K562 (cell line): Measurements from ENCODE around the gene RABIF. TPM values are rescaled to one million over a fixed set of nuclear protein-coding genes. Genes with fewer than 3 reads are reported as not detected.

Experiments used
- DNMT1 ChIP-seq: fragments of 450-650 bp; IDR thresholded peaks from 2 replicates; pipeline ENCODE4 v1.6.1; 2016; ENCODE audit warnings: antibody characterized with exemption, mild to moderate bottlenecking
- FOXJ2 ChIP-seq: fragments of 200-800 bp; sonication (Bioruptor generic); IDR thresholded peaks from 2 replicates; pipeline ENCODE4 v1.6.1; 2016; ENCODE audit warnings: missing genetic modification characterization, missing compliant biosample characterization
- PRDM10 ChIP-seq: fragments of 450-650 bp; IDR thresholded peaks from 2 replicates; pipeline ENCODE4 v1.6.1; 2018; ENCODE audit not compliant: partially characterized antibody
- RUNX1 ChIP-seq: sonication (generic); IDR thresholded peaks from 2 replicates; pipeline ENCODE4 v1.6.1; 2016; ENCODE audit warnings: antibody characterized with exemption, low read depth
- SIN3B ChIP-seq: fragments of 450-650 bp; IDR thresholded peaks from 2 replicates; pipeline ENCODE4 v1.6.1; 2017; ENCODE audit warnings: low read depth, mild to moderate bottlenecking, moderate library complexity
- U2AF2 ChIP-seq: fragments of 200-400 bp; formaldehyde crosslinking; optimal IDR thresholded peaks from 2 replicates; pipeline ENCODE3; 2017; ENCODE audit warnings: low read depth, mild to moderate bottlenecking, low read length
- YY1 ChIP-seq, 3 experiments: IDR thresholded peaks; 2 replicates each; pipeline ENCODE4 v1.6.1; 2011; ENCODE audit warnings: low read length in 2 of 3, mild to moderate bottlenecking in 2 of 3, moderate library complexity in 2 of 3, borderline replicate concordance in 1 of 3, control low read depth in 1 of 3, low read depth in 1 of 3; ENCODE audit not compliant: insufficient read depth in 3 of 3, insufficient replicate concordance in 2 of 3, control insufficient read depth in 1 of 3, insufficient read length in 1 of 3; ENCODE audit errors: extremely low read depth in 1 of 3
- ZNF395 ChIP-seq: fragments of 200-800 bp; sonication (Bioruptor generic); IDR thresholded peaks from 2 replicates; pipeline ENCODE4 v1.6.1; 2017; ENCODE audit warnings: missing genetic modification characterization, missing compliant biosample characterization
- ZNF592 ChIP-seq: fragments of 450-650 bp; IDR thresholded peaks from 2 replicates; pipeline ENCODE4 v1.6.1; 2017; ENCODE audit warnings: antibody characterized with exemption, mild to moderate bottlenecking
- ZNF717 ChIP-seq: fragments of 250-450 bp; sonication (Bioruptor Pico); IDR thresholded peaks from 2 replicates; pipeline ENCODE4 v1.5.0; 2021
- polyA plus RNA-seq, 8 experiments: library from polyadenylated mRNA; depleted of rRNA in 4 of 8; stranded (reverse) in 5 of 8; unstranded in 3 of 8; fragments of >200 nt; fragmentation: Nextera tagmentation in 2 of 8; fragmentation: Illumina TruSeq in 1 of 8; extraction: Ambion mirVana in 2 of 8; extraction: Trizol in 1 of 8; gene quantifications; 2 replicates each; pipeline versions ENCODE4 v1.2.1 to v1.2.3, GENCODE V29; 2011 to 2014; ENCODE audit warnings: inconsistent platforms in 1 of 8, missing spikeins in 1 of 8
- total RNA-seq, 7 experiments: library from RNA; depleted of rRNA in 6 of 7; stranded (reverse); fragments of >200 nt in 6 of 7; fragmentation: Illumina TruSeq in 2 of 7; extraction: Trizol in 2 of 7; gene quantifications; 2 replicates each; pipeline versions ENCODE4 v1.2.1 to v1.2.3, GENCODE V29; 2011 to 2021; ENCODE audit warnings: low replicate concordance in 1 of 7
- TF ChIP-seq, protein P1 (sequence below): fragments of 250-450 bp; sonication (Bioruptor Pico); IDR thresholded peaks from 2 replicates; pipeline ENCODE4 v1.5.0; 2021; ENCODE audit warnings: mild to moderate bottlenecking, borderline replicate concordance

RABIF gene
- total and polyA plus RNA-seq, 9 of the 15 experiments (the other 6 are each of a cell fraction or from before 2014, with no cell fraction given), result 7.4 to 20.1 (median 11.0) TPM

DNA sequence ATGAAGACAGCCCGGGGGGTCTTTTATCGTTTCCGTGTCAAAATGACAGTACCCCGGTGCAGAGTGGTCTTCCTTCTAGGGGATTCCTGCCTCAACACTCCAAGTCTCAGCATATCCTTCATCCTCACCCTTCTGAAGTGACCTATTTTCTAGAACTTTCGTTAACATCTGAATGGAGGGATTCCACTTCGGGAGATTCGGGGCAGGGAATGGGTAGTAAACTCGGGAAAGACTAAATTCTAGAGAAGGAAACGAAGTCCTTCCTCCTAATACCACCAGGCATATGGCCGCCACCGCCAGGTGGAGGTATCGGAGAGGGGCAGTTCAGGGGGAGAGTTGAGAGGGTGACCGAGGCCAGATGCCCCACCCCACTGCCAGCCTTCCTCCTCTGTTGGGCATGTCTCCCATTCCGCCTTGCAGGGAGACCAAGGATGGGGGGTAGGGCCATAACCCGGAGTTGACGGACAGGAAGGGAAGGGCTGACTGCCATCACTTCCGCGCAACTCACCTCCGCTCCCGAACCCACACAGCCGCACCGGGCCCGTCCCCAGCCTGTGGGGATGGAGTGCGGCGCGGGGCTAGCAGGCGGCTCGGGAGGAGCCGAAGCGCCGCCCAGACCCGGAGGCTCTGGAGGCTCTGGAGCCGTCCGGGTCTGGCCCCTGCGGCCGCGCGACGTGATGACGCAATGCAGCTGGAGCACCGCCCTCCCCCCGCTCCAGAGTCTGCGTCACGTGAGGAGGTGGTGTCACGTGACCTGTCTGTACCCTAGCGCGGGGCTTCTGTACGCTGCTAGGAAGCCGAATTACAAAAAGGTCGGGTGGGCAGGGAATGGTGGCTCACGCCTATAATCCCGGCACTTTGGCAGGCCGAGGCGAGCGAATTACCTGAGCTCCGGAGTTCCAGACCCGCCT lies 37.9 kb upstream of the RABIF start, which contains the start of gene KLHL12 (continued):
- TF ChIP-seq YY1 (IDR thresholded peaks at IDR 0.05; ENCODE audit: borderline replicate concordance in 1 of 3, control insufficient read depth in 1 of 3, extremely low read depth in 1 of 3, insufficient read depth in 3 of 3, insufficient read length in 1 of 3, insufficient replicate concordance in 2 of 3, low read depth in 1 of 3, low read length in 2 of 3), result peak; percentile 19 to 76 (median 55)
- no peak for TF ChIP-seq ZNF592
- no peak for TF ChIP-seq DNMT1
- TF ChIP-seq ZNF717 (CRISPR knock-in tag), result no peak
- TF ChIP-seq PRDM10, result no peak
- TF ChIP-seq SIN3B, result peak; percentile 96
- TF ChIP-seq RUNX1, result no peak
- TF ChIP-seq ZNF395 (CRISPR knock-in tag), result no peak; the same call in 1 of the 2 replicates
- peak; percentile 71; the same call in 1 of the 2 replicates for TF ChIP-seq FOXJ2
- no peak for TF ChIP-seq U2AF2
- TF ChIP-seq, protein P1, sequence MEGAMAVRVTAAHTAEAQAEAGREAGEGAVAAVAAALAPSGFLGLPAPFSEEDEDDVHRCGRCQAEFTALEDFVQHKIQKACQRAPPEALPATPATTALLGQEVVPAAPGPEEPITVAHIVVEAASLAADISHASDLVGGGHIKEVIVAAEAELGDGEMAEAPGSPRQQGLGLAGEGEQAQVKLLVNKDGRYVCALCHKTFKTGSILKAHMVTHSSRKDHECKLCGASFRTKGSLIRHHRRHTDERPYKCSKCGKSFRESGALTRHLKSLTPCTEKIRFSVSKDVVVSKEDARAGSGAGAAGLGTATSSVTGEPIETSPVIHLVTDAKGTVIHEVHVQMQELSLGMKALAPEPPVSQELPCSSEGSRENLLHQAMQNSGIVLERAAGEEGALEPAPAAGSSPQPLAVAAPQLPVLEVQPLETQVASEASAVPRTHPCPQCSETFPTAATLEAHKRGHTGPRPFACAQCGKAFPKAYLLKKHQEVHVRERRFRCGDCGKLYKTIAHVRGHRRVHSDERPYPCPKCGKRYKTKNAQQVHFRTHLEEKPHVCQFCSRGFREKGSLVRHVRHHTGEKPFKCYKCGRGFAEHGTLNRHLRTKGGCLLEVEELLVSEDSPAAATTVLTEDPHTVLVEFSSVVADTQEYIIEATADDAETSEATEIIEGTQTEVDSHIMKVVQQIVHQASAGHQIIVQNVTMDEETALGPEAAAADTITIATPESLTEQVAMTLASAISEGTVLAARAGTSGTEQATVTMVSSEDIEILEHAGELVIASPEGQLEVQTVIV (CRISPR knock-in tag), result no peak
